GM21381 (cell line): ENCODE data around the gene PKP4.
"Not testable (repeated sequence)": the region's sequence is repeated elsewhere in the genome, so short reads cannot be mapped to it uniquely, and the experiment has no call there.

Experiments used
- ATAC-seq: cut with Tn5 transposase; IDR thresholded peaks from one replicate; pipeline ENCODE4 v1.9.1; 2021; ENCODE audit warnings: mild to moderate bottlenecking, moderate library complexity; ENCODE audit not compliant: unreplicated experiment

PKP4 gene

DNA sequence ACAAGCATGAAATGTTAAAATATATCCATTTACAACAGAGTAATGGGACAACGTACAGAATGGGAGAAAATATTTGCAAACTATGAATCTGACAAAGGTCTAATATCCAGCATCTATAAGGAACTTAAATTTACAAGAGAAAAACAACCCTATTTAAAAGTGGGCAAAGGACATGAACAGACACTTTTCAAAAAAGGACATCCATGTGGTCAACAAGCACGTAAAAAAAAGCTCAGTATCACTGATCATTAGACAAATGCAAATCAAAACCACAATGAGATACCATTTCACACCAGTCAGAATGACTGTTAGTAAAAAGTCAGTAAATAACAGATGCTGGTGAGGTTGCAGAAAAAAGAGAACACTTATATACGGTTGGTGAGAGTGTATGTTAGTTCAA, 16.1 kb downstream of the PKP4 start:
- not testable (repeated sequence) for ATAC-seq

DNA sequence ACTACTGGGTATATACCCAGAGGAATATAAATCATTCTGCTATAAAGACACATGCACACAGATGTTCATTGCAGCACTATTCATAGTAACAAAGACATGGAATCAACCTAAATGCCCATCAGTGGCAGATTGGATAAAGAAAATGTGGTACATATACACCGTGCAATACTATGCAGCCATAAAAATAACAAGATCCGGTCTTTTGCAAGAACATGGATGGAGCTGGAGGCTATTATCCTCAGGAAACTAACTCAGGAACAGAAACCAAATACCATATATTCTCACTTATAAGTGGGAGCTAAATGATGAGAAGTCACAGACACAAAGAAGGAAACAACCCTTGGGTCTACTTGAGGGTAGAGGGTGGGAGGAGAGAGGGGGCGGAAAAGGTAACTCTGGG, 16.5 kb downstream of the PKP4 start:
- ATAC-seq, result not testable (repeated sequence)

DNA sequence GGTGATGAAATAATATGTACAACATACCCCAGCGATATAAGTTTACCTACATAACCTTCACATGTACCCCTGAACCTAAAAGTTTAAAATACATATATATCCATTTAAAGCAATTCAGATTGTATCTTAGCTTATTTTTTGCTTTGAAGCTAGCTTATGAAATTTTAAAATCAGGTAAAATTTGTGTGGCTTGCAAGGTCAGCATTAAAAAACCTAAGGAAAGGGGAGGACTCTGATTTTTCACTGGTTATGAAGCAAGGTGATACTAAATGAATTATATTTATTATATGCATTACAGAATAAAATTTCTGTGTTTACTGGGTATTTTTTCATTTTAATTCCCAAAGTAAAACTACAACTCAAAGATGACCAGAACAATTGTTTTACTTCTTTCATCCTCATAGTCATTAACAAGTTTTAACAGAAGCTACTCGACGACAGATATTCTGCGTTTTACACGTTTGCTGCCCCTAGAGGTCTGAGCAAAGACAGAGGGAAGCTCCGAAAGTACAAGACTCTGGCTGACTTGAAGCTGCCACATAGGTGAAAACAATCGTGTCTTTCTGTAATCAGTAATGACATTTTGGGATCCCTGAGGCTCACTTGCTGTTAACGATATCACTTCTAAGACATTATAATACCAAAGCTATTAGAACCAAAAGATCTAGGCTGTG, 17.1 kb downstream of the PKP4 start:
- ATAC-seq, result no peak

DNA sequence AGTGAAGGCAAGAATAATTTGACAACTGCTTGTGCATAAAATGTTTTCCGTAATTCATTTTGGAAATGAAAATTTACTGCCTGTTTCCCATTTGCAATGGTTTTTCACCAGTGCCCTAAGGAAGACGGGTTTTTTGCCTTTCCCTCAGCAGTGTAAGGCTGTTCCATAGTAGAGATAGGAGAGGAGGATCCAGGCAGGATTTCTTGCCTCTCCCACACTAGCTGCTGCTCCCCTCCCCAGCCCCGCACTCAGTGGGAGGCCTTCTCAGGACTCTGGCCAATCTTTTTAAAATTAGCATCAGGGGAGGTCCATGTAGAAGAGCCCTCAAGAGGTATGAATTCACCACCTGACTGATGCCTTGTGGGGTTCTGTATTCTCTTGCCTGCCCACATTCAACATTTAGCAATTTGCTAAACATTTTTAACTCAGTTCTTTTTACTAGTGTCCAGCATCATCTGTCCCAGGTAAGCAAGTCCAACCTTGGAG, 17.8 kb downstream of the PKP4 start:
- ATAC-seq, result not testable (repeated sequence)

DNA sequence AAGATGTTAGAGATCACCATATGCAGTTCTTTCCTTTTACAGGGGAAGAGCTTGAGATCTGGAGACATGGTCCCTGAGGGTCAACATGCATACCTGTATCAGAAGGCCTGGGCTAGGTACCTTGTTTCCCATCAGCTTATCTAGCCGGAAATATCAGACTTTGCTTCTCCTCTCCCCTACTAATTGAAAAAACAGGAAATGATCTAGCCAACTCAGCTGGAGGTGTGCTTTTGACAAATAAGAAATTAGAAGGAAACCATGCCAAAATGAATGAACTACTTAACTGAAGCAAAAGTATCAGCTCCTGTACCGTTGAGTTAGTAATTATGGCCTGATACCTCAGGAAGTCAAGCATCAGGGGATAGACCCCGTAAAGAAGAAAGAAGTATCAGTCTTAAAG, 20.4 kb downstream of the PKP4 start:
- no peak for ATAC-seq

DNA sequence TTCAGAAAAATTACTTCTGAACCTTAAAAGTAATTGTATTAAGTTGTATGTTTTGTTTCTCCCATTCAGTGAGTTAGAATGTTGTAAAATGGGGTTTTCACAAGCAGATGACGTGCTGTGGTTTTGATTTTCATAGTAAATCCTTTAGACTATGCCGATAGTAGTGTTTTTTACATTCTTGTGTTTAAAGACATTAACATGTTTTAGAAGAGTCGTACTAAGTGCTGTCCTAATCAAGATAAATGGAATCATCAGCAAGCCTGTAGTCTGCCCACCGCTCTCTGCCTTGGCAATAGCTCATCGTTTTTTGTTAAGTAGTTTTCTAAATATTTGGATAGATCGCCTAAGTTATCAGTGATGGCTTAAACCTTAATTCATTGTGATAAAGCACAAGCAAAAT, 21.5 kb downstream of the PKP4 start:
- ATAC-seq, result no peak

DNA sequence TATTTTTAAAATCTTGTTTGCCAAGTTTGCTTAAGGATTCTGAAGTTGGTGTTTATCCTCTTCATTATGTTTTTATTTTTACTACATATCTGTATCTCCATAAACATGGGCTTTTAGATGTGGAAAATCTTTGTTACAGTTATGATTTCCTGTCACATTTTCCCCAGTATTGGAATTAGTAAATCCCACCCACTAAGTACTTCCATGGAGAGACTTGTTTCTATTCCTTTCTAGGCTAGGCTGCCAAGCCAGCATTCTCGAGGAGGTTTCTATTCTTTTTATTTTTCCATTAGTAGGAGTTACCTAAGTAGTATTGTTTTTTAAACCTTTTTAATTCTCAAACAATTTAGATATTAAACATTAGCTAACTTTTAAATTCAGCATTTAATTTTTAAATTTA, 22.1 kb downstream of the PKP4 start:
- ATAC-seq, result no peak

DNA sequence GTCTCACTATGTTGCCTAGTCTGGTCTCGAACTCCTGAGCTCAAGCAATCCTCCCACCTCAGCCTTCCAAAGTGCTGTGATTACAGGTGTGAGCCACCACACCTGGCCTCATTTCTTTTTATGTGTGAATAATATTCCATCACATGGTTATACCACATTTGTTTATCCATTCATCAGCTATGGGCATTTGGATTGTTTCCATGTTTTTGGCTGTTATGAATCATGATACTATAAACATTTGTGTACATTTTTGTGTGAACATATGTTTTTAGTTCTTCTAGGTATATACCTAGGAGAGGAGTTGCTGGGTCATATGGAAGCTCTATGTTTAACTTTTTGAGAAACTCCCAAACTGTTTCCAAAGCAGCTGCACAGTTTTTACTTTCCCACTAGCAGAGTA, 24.4 kb downstream of the PKP4 start:
- no peak for ATAC-seq

DNA sequence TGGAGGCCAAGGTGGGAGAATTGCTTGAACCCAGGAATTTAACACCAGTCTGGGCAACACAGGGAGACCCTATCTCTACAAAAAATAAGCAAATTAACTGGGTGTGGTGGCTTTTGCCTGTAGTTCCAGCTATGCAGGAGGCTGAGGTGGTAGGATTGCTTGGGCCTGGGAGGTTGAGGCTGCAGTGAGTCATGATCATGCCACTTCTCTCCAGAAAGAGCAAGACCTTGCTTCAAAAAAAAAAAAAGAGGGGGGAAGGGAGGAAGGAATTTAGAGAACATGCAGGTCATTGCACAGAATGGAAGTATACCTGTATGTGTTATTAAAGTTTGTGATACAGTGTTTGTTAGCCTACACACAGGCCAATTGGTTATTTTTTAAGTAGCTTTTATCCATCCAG, 25.8 kb downstream of the PKP4 start:
- ATAC-seq, result no peak

DNA sequence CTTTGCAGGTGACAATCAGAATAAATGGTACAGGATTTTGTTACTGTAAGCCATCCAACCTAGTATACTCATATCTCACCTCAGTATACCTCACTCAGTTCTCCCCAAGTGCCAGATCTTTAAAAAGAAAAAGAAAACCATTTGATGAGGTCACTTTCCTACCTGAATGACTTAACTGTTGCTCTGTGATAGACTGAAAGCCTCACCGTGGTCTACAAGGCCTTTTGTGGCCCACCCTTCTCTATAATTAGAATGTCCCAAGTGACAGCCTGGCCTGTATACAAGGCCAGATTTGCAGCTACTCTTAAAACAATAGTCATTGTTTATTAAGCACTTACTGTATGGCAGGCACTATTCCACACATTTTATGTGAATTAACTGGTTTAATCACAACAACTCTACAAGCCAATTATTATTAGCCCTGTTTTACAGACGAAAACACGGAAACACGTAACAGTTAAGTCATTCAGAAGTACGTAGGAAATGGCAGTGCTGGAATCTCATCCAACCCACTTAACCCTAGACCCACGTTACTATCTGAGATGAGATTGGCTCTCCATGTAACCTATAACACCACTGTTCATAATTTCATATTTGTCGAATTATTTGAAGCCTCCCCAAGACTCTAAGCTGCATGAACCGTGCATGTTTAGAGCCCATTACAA, 28.3 kb downstream of the PKP4 start:
- peak; percentile 67 for ATAC-seq

DNA sequence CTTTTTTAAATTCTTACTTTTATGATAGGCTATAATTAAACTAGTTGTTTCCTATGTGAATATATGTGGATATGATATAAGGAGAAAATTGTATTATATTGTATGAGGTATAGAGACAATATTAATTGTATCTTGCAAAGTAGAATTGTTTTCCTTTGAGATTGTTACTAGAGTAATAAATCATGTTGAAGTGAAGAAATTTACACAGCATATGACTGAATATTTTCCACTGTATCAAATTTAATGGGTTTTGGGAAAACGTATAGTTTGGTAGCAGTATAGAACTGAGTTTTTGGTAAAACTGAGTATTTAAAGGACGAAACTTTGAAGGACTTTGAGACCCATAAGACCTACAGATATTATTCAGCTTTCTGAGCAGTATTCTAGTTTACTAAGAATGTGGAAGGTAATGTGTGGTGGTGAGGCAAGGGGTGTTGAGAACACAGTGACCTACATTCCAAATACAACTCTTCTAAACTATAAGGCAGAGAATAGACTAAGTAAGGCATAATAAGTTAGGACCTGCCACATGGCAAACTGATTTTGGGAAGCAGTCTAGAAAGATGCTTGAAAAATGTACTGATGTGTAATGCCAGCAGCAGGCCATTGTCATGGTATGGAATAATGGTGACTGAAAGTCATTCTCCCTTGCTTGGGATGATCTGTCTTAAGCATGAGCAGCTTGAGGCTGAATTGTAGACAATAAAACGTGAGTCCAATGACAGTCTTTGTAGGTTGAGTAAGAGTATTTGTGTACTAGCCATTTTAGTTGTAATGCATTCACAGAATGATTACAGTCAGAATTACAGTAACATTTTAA, 29.6 kb downstream of the PKP4 start:
- ATAC-seq, result no peak

DNA sequence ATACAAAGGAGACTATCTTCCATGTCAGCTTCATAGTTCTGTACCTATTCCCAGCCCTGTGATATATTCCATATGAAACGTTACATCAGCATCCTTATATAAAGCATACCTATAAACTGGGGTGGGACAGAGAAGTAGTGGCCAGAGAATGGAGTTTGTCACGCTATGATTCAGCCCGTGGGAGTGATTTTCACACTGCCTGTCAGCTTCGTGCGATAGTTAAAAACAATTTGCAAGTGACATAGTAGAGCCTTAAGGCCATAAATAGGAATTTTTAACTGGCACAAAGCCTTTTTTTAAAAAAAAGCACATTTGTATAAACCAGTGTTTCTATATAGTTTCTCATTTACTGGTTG, 30.2 kb downstream of the PKP4 start:
- ATAC-seq, result no peak

DNA sequence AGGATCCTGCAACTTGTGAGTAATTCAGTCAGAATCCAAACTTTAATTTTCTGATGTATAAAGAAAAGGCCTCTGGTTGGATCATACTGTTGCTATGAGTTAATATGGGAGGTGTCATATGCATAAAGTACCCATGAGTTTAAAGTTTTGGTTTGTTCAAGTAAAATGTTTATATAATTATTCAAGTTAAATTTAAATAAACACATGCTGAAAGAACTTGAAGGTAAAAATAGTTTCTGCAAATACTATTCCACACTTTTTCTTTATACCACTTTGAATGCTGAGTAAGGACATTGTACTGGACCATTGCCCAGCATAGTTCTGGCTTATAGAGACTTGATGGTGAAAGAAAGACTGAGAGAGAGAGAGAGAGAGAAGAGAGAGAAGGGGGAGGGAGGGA, 30.7 kb downstream of the PKP4 start:
- ATAC-seq, result no peak

DNA sequence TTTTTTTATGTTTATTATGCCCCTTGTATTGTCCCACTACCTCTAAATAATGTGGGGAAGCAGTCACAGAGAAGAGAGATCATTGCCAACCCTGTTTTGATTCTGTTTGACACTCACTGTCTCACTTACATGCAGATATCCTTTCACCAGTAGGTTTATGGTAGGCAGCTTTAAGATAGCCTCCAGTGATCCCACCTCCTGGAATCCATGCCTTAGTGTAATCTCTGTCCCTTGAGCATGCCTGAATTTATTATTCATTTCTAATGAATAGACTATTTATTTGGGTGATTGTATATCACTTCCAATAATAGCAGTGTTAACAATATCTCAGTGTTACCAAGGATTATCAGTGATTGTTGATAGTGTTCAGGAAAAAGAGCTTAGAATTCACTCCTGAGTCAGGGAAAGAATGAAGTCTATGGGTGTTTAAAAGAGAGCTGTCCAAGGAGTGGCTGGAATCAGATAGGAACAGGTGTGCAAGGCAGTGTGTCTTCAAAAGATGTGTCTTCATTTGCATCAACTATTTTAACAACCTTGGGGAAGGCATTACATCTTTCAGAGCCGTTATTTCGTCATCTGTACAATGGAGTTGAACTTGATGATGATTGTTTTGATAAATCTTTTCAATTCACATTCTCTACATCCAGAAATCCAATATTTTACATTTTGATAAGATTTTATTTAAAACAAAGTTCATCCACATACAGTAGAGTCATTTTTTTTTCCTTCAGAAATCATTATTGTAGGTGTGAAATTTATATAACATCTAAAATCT, 31.9 kb downstream of the PKP4 start:
- ATAC-seq, result no peak

DNA sequence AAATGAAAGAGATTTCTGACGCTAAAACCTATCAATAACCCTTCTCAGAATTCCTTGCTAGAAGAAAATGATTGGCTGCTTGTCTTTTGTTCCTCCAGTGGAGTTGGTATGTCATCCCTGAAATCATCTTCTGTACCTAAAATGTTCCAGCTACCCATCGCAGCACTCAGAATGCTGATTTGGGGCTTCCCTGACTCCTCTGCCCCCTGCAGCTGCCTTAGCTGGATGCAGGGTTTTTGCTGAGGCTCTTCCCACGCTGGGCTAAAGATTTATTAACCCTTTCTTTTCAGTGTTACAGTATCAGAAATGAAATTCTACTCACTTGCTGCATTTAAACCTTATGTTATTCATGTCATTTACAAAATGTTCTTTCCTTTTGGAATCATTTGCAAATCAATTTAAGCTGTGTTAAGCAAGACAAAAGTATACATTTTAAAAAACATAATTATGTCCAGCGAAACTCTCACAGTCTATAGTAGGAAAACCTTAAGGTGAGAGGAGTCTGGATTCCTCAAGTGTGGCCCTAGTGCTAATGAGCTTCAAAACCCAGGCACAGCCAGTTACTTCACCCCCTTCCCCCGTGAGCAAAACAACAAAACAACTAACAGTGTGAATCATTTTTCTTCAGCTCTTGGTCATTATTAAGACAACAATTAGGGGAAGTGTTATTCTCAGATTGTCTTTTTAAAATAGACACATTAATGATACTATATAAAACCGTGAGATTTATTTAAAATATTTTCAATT, 32.8 kb downstream of the PKP4 start:
- ATAC-seq, result no peak

DNA sequence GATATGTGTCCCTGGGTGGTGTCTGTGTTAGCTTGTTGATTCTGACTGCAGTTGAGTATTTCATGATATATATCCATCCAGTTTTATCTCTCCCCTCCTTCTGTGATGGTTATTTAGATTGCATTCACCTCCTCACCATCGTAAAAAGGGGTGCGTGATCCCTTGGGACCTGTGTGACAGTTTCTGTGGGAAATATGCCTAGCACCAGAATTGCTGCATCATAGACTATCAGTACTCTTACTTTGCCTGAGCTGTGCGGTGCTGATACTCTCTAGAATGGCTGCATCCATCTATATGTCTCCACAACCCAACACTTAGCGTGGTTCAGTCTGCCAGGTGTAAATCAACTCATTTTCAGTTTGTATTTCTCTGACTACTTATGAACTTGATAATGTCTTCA, 34.3 kb downstream of the PKP4 start:
- no peak for ATAC-seq

DNA sequence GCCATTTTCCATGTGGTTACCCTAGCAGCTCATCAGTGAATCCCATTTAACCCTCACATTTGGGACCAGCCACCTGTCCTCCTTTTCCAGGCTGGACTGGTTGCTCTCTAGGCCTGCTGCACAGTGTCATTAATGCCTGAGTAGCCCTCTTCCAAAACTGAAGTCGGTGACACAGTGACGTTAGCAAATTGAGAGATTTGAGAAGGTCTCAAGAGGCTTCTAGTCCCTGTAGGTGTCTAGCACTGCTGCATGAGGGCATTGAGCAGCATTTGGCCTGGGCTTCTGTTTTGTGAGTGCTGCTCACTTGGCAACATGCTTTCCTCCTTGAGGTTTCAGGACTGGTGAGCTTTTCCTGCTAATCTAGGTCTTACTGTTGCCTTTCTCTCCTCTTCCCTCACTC, 36.7 kb downstream of the PKP4 start:
- ATAC-seq, result no peak

DNA sequence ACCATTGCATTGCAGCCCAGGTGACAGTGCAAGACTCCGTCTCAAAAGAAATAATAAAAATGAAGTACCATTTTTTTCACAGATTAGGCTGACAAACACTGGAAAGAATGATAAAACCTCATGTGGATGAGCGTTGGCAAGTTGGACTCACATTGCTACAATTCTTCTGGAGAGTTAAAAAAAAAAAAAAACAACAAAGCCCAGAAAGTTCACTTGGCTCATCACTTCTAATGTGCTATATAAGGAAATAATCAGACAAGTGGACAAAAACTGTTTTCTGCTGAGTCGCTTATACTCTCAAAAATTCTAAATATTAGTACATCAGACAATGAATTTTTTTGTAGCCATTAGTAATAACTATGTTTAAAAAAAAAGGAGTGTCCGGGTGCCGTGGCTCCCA, 38.4 kb downstream of the PKP4 start:
- no peak for ATAC-seq

DNA sequence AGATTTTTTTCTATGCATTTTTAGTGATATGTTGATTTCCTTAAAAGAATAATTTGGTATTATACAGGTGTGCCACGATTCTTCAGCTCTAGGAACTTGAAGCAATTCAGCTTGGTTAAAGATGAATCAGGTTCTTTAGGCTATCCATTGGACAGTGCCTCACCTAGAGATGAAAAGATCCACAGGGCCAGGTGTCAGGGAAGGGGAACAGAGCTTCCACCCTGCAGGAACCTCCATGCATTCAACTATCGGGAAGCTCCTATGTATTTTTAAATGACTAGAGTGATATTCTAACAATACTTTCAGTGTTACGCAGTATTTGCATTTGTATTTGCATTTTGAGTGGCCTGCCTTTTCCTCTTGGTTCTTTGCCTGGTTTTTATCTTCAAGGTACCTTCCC, 40.2 kb downstream of the PKP4 start:
- no peak for ATAC-seq

DNA sequence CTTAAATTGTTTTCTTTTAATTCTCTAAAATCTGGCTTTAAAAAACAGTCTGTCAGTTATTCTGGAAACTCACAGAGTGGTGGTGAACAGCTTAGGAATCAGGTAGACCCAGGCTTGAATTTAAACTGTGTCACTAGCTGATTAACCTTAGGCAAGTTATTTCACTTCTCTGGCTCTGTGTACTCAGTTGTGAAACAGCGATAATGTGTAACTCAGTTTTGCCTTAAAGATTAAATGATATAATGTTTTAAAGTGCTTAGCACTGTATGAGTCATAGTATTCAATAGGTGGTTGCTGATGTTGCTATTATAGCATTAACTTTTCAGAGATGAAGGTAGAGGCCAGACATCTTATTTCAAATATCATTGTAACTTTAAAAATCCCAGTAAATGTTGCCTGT, 40.7 kb downstream of the PKP4 start:
- no peak for ATAC-seq
